Smooth muscle cell (in vitro differentiated cells): ENCODE data around the gene STX5. TPM values are rescaled to one million over a fixed set of nuclear protein-coding genes. Genes with fewer than 3 reads are reported as not detected.

Source experiments
- DNase-seq: peaks from one replicate; lab custom pipeline; 2025; ENCODE audit not compliant: unreplicated experiment; lab: John Stamatoyannopoulos, UW
- H2AFZ ChIP-seq: fragments of 200-600 bp; sonication (generic); 2 replicates; pipeline ENCODE4 v1.6.0; 2016; ENCODE audit warnings: antibody characterized with exemption, low read depth, mild to moderate bottlenecking
- H3F3A ChIP-seq: fragments of 200-600 bp; sonication (generic); 2 replicates; pipeline ENCODE4 v1.6.0; 2017; ENCODE audit warnings: antibody characterized with exemption, low read depth
- H3K27ac ChIP-seq: fragments of 200-600 bp; sonication (generic); 2 replicates; pipeline ENCODE4 v1.5.1; 2016; ENCODE audit warnings: low read depth, mild to moderate bottlenecking
- H3K27me3 ChIP-seq: fragments of 200-600 bp; sonication (generic); 2 replicates; pipeline ENCODE4 v1.6.1; 2016; ENCODE audit warnings: low read depth, mild to moderate bottlenecking
- H3K36me3 ChIP-seq: fragments of 200-600 bp; sonication (generic); 2 replicates; pipeline ENCODE4 v1.5.1; 2016; ENCODE audit warnings: low read depth
- H3K4me1 ChIP-seq: fragments of 200-600 bp; sonication (generic); 2 replicates; pipeline ENCODE4 v1.5.1; 2016; ENCODE audit warnings: low read depth
- H3K4me2 ChIP-seq: fragments of 200-600 bp; sonication (generic); 2 replicates; pipeline ENCODE4 v1.6.0; 2016; ENCODE audit warnings: mild to moderate bottlenecking
- H3K4me3 ChIP-seq: fragments of 200-600 bp; sonication (generic); 2 replicates; pipeline ENCODE4 v1.5.1; 2016; ENCODE audit warnings: mild to moderate bottlenecking
- H3K79me2 ChIP-seq: fragments of 200-600 bp; sonication (generic); 2 replicates; pipeline ENCODE4 v1.6.0; 2016; ENCODE audit warnings: low read depth, mild to moderate bottlenecking
- H3K9ac ChIP-seq: fragments of 200-600 bp; sonication (generic); 2 replicates; pipeline ENCODE4 v1.6.0; 2016; ENCODE audit warnings: low read depth
- H3K9me3 ChIP-seq: fragments of 200-600 bp; sonication (generic); replicated peaks from 2 replicates; pipeline ENCODE4 v1.5.1; 2016; ENCODE audit warnings: low read depth
- H4K20me1 ChIP-seq: fragments of 200-600 bp; sonication (generic); 2 replicates; pipeline ENCODE4 v1.6.0; 2016; ENCODE audit warnings: low read depth
- CTCF ChIP-seq: fragments of 200-600 bp; sonication (generic); IDR thresholded peaks from 2 replicates; pipeline ENCODE4 v1.5.1; 2017; ENCODE audit warnings: borderline replicate concordance, mild to moderate bottlenecking, antibody characterized with exemption; ENCODE audit not compliant: insufficient read depth, poor library complexity, severe bottlenecking
- WGBS: methylation state at CpG from one replicate; pipeline ENCODE4 v1.1.7; 2016; ENCODE audit warnings: low lambda C conversion rate; 5-methylcytosine and 5-hydroxymethylcytosine counted together
- polyA plus RNA-seq: library from polyadenylated mRNA; unstranded; fragments of >200 nt; fragmentation: Nextera tagmentation; extraction: Ambion mirVana; gene quantifications from 2 replicates; pipeline ENCODE4 v1.2.1, GENCODE V29; 2016
- total RNA-seq: library from RNA; depleted of rRNA; stranded (reverse); fragments of >200 nt; gene quantifications from 2 replicates; pipeline ENCODE4 v1.2.3, GENCODE V29; 2014

The STX5 gene
- total and polyA plus RNA-seq, 2 experiments from 2014 or later, result 44.6 to 67.9 TPM

GRCh38 chr11:62854013-62854824, 22.4 kb upstream of the STX5 start:
- Histone ChIP-seq H4K20me1 (peaks cover 41% of the 10 kb centered on the region), H3K79me2 (peaks cover 30% of the 10 kb centered on the region), H3F3A (peaks cover 56% of the 10 kb centered on the region), H3K4me2 (peak overlapping the region; percentile 88), H3K9ac (peak overlapping the region; percentile 75), H3K4me1 (peaks cover 39% of the 10 kb centered on the region), H3K27ac (peak overlapping the region; percentile 51), H3K27me3 (no peaks in the 10 kb centered on the region), H3K9me3 (no peaks in the 10 kb centered on the region), H3K36me3 (peaks cover 16% of the 10 kb centered on the region), H3K4me3 (peak overlapping the region; percentile 73), H2AFZ (no peak overlapping the region)
- no peak for DNase-seq
- no peak for TF ChIP-seq CTCF
- WGBS, result 6% methylated on average over 8 of the region's 8 CpGs

GRCh38 chr11:62853279-62853965, 21.6 kb upstream of the STX5 start:
- Histone ChIP-seq H4K20me1 (peaks cover 41% of the 10 kb centered on the region), H3K4me3 (peak overlapping the region; percentile 73), H3K9ac (peak overlapping the region; percentile 75), H3K4me1 (peaks cover 39% of the 10 kb centered on the region), H3K79me2 (peaks cover 30% of the 10 kb centered on the region), H3K36me3 (peaks cover 16% of the 10 kb centered on the region), H2AFZ (no peak overlapping the region), H3K9me3 (no peaks in the 10 kb centered on the region), H3K4me2 (peak overlapping the region; percentile 88), H3F3A (peaks cover 56% of the 10 kb centered on the region), H3K27me3 (no peaks in the 10 kb centered on the region), H3K27ac (peak overlapping the region; percentile 51)
- 48% methylated on average over 7 of the region's 7 CpGs for WGBS
- no peak for DNase-seq
- TF ChIP-seq CTCF, result no peak

- H3K27ac ChIP-seq, result peak overlapping the region; percentile 51
- no peak overlapping the region for H3K9ac ChIP-seq
- peaks cover 56% of the 10 kb centered on the region for H3F3A ChIP-seq
- peaks cover 32% of the 10 kb centered on the region for H3K4me1 ChIP-seq
- H3K9me3 ChIP-seq, result no peaks in the 10 kb centered on the region
- no peak for TF ChIP-seq CTCF
- DNase-seq, result no peak
- no peak overlapping the region for H2AFZ ChIP-seq
- peak overlapping the region; percentile 88 for H3K4me2 ChIP-seq
- no peaks in the 10 kb centered on the region for H3K27me3 ChIP-seq
- peaks cover 41% of the 10 kb centered on the region for H4K20me1 ChIP-seq
- no peak overlapping the region for H3K4me3 ChIP-seq
- peaks cover 30% of the 10 kb centered on the region for H3K79me2 ChIP-seq
- peaks cover 16% of the 10 kb centered on the region for H3K36me3 ChIP-seq
These were observed 20.8 kb upstream of the STX5 start for GRCh38 chr11:62852523-62853188.
